HAP-1 (cell line): ENCODE measurements around the gene KPNA2.
A peak's percentile ranks its signal among the peaks of the same experiment; 100 is the strongest.
"Not testable (repeated sequence)": the region's sequence is repeated elsewhere in the genome, so short reads cannot be mapped to it uniquely, and the experiment has no call there.

ENCODE experiments used
- DNase-seq, 2 experiments: peaks; one replicate each; pipeline ENCODE4 v3.0.0-alpha.2; 2016 to 2020; ENCODE audit warnings: low spot score in 2 of 2
- H3K27me3 ChIP-seq: fragments of 250-450 bp; sonication (Bioruptor Pico); 2 replicates; pipeline ENCODE4 v1.5.1; 2020; ENCODE audit warnings: low read depth, mild to moderate bottlenecking, moderate library complexity
- H3K36me3 ChIP-seq: fragments of 250-450 bp; sonication (Bioruptor Pico); replicated peaks from 2 replicates; pipeline ENCODE4 v1.5.1; 2020; ENCODE audit warnings: mild to moderate bottlenecking
- H3K4me1 ChIP-seq: fragments of 250-450 bp; sonication (Bioruptor Pico); 2 replicates; pipeline ENCODE4 v1.5.1; 2020; ENCODE audit warnings: mild to moderate bottlenecking
- H3K4me3 ChIP-seq: fragments of 250-450 bp; sonication (Bioruptor Pico); 2 replicates; pipeline ENCODE4 v1.5.1; 2020; ENCODE audit warnings: mild to moderate bottlenecking, moderate library complexity
- H3K9me3 ChIP-seq: fragments of 250-450 bp; sonication (Bioruptor Pico); 2 replicates; pipeline ENCODE4 v1.5.1; 2020; ENCODE audit warnings: mild to moderate bottlenecking, moderate library complexity
- in situ Hi-C: fragments of 300-500 bp; cut with MboI; formaldehyde crosslinking; loops from 3 replicates; pipeline ENCODE4 v1.14.3; 2020; ENCODE audit warnings: low sequenced_read_pairs, inconsistent platforms, mixed read lengths

The KPNA2 gene

DNA sequence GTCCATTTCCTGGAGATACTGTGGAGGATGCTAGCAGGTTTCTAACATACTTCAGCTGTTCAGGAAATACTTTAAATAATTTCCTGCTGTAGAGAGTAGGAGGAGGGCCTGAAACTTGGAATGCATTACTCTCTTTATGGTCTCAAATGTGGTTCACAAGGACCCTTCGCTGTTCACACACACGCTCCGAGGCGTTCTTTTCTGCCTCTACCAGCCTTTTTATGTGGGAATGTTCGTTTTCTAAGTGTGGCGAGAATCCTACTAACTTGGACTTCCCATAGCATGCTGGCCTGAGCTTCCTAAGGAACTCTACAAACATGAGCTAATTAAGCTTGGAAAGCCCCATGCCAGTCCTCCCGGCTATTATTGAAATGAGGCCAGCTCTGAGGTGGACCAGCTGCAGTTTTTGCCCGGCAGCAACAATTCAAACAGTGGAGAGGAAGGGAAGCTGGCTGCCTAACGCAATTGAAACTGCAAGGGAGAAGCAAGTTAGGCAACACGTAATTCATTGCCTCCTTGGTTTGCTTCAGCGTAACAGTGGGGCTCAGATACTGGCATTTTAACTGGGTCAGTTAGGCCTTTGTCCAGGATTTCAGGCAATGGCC lies 18.9 kb downstream of the KPNA2 start:
- Histone ChIP-seq H3K4me1 (no peaks in the 10 kb centered on the region), H3K9me3 (no peaks in the 10 kb centered on the region), H3K4me3 (no peak overlapping the region), H3K27me3 (no peaks in the 10 kb centered on the region), H3K36me3 (no peaks in the 10 kb centered on the region)
- in situ Hi-C loops: no loop called here
- no peak for DNase-seq

DNA sequence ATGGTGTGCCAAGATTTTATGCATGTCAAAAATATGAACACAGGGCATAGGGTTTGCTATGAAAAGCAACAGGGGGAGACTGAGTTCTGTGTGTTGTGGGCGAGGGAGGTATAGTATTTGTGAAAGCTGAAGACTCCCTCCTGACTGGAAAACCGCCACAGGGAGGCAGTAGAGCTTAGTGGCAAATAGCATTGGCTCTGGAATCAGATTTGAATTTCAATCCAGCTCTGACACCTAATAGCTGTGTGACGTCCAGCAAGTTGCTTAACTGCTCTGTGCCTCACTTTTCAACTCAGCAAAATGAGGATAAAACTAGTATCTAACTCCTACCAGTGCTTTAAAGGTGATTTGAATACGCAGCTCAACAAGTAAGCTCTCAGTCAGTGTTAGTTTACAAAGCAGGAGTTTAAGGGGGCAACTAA lies 22.0 kb downstream of the KPNA2 start:
- Histone ChIP-seq H3K4me1 (no peaks in the 10 kb centered on the region), H3K4me3 (no peak overlapping the region), H3K9me3 (no peaks in the 10 kb centered on the region), H3K36me3 (no peaks in the 10 kb centered on the region), H3K27me3 (no peaks in the 10 kb centered on the region)
- in situ Hi-C loops: no loop called here
- peak in 1 of 2 experiments; percentile 48 for DNase-seq

DNA sequence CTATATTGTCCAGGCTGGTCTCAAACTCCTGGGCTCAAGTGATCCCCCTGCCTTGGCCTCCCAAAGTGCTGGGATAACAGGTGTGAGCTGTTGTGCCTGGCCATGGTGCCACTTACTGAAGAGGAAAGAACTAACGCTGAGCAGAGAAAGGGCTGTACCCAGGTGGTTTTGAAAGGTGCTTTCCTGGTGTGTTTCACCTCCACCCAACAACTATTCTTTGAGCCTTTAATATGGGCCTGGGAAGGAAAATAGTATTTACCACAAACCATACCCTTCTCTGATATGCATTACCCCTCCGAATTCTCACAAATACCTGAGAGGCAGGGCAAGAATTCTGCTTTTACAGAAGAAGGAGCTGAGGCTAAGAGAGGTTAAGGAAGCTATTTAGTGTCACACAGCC lies 24.8 kb downstream of the KPNA2 start:
- Histone ChIP-seq H3K4me1 (no peaks in the 10 kb centered on the region), H3K9me3 (no peaks in the 10 kb centered on the region), H3K36me3 (no peaks in the 10 kb centered on the region), H3K27me3 (no peaks in the 10 kb centered on the region), H3K4me3 (no peak overlapping the region)
- in situ Hi-C loops: no loop called here
- DNase-seq: no peak

DNA sequence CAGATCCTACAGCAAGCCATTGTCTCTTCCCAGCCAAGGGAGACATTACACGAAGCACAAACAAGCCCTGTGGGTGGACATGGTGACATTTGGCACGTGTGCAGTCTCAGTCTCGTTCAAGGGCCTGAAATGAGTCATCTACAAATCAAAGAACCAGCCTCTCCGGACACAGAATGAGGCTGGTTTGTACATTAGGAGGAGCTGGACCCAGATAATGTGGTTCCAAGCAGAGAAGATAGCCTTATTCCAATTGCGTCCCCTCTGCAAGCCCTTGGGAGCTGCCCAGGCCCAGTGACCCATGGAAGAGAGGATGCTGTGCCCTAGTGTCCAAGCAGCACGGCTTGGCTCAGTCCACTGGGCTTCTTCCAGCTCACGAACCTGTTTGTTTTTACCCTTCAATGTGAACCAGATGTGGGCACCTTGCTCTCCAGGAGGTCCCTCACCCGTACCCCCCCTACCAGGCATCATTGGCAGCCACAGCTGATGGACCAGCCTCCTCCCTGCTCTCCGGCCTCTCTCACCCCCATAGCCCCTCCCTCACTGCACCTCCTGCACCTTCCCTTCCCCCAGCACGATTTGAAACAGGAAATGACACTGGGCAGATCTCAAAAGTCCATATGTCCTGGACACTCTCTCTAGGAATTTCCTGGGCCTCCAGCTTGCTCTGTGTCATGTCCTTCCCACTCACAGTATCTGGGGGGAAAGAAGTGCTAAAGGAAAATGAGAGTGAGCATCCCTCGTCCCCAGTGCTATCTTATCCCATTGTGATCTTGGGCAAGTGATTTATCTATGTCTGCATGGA lies 26.2 kb downstream of the KPNA2 start:
- H3K36me3 ChIP-seq: no peaks in the 10 kb centered on the region
- H3K9me3 ChIP-seq: no peaks in the 10 kb centered on the region
- DNase-seq: no peak
- no peak overlapping the region for H3K4me3 ChIP-seq
- no peaks in the 10 kb centered on the region for H3K4me1 ChIP-seq
- in situ Hi-C loops: no loop called here
- H3K27me3 ChIP-seq: no peaks in the 10 kb centered on the region

DNA sequence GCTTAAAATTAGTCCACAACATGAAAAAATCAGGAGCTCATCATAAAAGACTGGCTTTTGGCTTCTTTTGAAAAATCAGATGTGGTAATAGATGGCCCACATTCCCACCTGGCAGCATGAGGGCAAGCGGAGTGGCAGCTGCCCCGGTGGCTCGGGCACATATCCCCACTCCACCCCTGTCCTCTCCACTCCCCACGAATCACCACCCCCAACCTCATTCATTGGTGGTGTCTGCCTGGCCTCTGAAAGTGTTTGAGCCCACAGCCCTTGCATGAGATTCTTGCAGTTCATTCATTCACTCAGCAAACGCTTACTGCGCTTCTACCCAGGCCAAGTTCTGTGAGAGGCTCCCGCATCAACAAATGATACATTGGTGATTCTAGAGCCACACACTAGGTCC lies 29.8 kb downstream of the KPNA2 start:
- H3K4me1 ChIP-seq, H3K27me3 ChIP-seq, H3K4me3 ChIP-seq, in situ Hi-C loops, DNase-seq, H3K9me3 ChIP-seq, H3K36me3 ChIP-seq: not testable (repeated sequence)

DNA sequence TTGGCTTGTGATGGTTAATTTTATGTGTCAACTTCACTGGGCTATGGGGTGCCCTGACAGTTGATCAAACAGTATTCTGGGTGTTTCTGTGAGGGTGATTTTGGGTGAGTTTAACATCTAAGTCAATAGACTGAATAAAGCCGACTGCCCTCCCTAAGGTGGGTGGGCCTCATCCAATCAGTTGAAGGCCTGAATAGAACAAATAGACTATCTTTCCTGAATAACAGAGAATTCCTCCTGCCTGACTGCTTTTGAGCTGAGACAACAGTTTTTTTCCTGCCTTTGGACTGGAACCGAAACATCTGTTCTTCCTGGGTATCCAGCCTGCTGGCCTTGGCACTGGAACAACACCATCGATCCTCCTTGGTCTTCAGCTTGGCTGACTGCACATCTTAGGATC lies 33.0 kb downstream of the KPNA2 start:
- H3K36me3 ChIP-seq, H3K4me3 ChIP-seq, H3K9me3 ChIP-seq, H3K4me1 ChIP-seq, H3K27me3 ChIP-seq, in situ Hi-C loops, DNase-seq: not testable (repeated sequence)

DNA sequence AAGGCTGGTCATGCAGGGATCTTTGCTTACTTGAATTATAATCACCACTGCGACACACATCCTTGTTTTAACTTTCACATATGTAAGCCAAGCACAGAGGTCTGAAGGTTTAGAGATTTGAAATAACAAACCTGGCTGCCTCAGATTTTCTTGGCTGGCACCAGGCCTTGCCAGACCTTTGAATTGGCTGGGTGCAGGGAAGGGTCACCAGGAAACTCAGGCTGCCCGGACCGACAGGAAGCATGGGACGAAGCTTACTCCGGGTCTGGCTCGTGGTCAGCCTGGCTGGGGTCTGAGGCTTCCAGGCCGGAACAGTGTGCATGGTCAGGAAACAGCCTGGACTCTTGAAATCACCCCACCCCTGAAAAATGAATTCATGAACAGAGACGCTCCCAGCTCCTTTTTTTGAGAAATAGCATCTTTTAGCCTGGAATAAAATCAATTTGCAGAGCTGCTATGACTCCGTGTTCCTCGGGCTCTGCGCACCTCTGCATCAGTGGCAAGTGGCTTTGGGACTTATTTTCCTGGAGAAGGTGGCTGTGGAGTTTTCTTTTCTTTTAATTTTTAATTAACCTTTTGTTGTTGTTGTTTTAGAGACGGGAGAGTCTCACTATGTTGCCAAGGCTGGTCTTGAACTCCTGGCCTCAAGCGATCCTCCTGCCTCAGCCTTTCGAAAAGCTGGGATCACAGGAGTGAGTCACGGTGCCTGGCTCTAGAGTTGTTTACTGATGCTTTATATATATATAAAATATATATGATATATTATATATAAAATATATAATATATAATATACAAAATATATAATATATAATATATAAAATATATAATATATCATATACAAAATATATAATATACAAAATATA lies 35.3 kb downstream of the KPNA2 start:
- H3K9me3 ChIP-seq, H3K4me3 ChIP-seq, H3K4me1 ChIP-seq, H3K36me3 ChIP-seq, DNase-seq, H3K27me3 ChIP-seq, in situ Hi-C loops: not testable (repeated sequence)

DNA sequence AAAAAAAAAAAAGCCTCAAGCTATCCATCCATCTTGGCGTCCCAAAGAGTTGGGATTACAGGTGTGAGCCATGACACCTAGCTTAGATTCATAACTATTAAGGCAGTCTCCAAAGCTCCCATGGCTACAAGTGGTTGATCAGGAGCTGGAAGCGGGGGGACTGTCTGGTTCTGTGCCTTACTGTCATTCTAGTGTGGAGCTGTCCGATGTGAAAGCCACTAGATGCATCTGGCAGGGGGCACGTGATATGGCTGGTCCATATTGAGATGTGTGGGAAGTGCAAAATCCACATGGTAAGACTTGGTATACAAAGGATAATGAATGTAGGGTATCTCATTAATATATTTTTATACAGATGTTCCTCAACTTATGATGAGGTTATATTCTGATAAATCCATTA lies 38.7 kb downstream of the KPNA2 start:
- in situ Hi-C loops: no loop called here
- DNase-seq: no peak
- no peak overlapping the region for H3K4me3 ChIP-seq
- H3K4me1 ChIP-seq: no peaks in the 10 kb centered on the region
- H3K27me3 ChIP-seq: no peaks in the 10 kb centered on the region
- H3K36me3 ChIP-seq: no peaks in the 10 kb centered on the region
- H3K9me3 ChIP-seq: no peaks in the 10 kb centered on the region

DNA sequence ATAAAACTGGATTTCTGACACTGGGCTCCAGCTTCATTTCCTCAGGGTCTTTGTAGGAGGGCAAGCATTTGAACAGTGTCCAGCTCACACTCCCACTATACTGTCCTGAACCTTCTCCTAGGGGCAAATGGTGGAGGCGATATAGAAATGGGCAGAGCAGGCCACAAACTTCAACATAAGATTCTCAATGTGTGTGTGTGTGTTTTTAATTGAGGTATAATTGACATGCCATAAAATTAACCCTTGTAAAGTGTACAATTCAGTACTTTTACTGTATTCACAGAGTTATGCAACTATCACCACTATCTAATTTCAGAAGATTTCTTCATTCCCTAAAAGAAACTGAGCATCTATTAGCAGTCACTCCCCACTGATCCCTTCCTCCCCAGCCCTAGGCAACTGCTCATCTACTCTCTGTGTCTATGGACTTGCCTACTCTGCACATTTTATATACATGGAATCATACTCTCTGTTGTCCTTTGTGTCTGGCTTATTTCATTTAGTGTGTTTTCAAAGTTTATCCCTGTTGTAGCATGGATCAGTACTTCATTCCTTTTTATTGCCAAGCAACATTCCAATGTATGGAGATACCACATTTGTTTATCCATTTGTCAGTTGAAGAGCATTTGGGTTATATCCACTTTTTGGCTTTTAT lies 40.5 kb downstream of the KPNA2 start:
- DNase-seq, H3K36me3 ChIP-seq, H3K4me1 ChIP-seq, H3K9me3 ChIP-seq, H3K4me3 ChIP-seq, in situ Hi-C loops, H3K27me3 ChIP-seq: not testable (repeated sequence)

DNA sequence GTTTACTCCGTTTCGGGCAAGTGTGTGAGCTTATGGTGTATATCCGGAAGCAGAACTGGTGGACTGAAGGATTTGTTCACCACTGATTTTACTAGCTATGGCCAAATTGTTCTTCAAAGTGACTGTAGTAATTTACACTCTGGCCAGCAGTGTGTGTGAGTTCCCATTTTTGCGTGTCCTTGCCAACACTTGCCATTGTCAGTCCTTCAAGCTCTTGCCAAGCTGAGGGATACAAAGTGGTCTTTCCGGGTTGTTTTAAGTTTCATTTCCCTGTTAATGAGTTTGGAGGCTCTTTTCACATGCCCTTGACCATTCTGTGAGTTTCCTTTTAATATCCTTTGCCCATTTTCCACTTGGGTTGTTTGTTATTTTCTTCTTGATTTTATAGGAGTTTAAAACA lies 42.0 kb downstream of the KPNA2 start:
- DNase-seq, H3K4me1 ChIP-seq, H3K36me3 ChIP-seq, in situ Hi-C loops, H3K4me3 ChIP-seq, H3K9me3 ChIP-seq, H3K27me3 ChIP-seq: not testable (repeated sequence)

DNA sequence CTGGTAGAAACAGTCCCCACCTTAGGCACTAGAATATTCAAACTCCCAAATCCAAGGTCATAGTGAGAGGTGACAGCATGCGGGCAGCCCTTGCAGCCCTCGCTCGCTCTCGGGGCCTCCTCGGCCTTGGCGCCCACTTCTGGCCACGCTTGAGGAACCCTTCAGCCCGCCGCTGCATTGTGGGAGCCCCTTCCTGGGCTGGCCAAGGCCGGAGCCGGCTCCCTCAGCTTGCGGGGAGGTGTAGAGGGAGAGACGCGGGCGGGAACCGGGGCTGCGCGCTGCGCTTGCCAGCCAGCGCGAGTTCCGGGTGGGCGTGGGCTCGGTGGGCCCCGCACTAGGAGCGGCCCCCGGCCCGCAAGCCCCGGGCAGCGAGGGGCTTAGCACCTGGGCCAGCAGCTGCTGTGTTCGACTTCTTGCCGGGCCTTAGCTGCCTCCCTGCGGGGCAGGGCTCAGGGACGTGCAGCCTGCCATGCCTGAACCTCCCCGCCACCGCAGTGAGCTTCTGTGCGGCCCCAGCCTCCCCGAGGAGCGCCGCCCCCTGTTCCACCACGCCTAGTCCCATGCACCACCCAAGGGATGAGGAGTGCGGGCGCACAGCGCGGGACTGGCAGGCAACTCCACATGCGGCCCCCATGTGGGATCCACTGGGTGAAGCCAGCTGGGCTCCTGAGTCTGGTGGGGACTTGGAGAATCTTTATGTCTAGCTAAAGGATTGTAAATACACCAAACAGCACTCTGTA lies 45.0 kb downstream of the KPNA2 start:
- Histone ChIP-seq H3K9me3 (no peaks in the 10 kb centered on the region), H3K4me3 (no peak overlapping the region), H3K4me1 (no peaks in the 10 kb centered on the region), H3K27me3 (no peaks in the 10 kb centered on the region), H3K36me3 (no peaks in the 10 kb centered on the region)
- in situ Hi-C loops: no loop called here
- no peak for DNase-seq

DNA sequence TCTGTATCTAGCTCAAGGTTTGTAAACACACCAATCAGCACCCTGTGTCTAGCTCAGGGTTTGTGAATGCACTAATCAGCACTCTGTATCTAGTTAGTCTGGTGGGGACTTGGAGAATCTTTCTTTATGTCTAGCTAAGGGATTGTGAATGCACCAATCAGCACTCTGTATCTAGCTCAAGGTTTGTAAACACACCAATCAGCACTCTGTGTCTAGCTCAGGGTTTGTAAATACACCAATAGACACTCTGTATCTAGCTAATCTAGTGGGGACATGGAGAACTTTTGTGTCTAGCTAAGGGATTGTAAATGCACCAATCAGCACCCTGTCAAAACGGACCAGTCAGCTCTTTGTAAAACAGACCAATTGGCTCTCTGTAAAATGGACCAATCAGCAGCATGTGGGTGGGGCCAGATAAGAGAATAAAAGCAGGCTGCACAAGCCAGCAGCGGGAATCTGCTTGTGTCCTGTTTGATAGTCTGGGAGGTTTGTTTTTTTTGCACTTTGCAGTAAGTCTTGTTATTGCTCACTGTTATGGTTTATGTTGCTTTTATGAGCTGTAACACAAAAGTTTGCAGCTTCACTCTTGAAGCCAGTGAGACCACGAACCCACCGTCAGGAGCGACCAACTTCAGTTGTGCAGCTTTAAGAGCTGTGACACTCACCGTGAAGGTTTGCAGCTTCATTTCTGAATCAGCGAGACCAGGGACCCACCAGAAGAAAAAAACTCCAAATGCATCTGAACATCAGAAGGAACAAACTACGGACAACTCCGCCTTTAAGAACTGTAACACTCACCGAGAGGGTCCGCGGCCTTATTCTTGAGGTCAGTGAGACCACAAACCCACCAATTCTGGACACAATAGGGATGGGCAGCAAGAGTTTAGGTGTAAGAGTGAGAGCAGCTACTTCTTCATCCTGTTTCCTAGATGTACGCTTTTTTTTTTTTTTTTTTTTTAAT lies 46.0 kb downstream of the KPNA2 start:
- H3K4me3 ChIP-seq, DNase-seq, in situ Hi-C loops, H3K9me3 ChIP-seq, H3K27me3 ChIP-seq, H3K36me3 ChIP-seq, H3K4me1 ChIP-seq: not testable (repeated sequence)
